ENCODE results near the gene KRTAP10-5.

The KRTAP10-5 gene

GRCh38 chr21:44548922-44549321 is 31.5 kb downstream of the KRTAP10-5 start:
- peaks cover 15% of the 10 kb centered on the region for H3K9me3 Mint-ChIP-seq

GRCh38 chr21:44548381-44548780 is 32.0 kb downstream of the KRTAP10-5 start:
- H3K4me3 Mint-ChIP-seq: no peak overlapping the region
- intact Hi-C loops (cut with micrococcal nuclease): no loop called here
- no peaks in the 10 kb centered on the region for H3K4me1 Mint-ChIP-seq (ENCODE audit: low read depth)
- no peaks in the 10 kb centered on the region for H3K36me3 Mint-ChIP-seq (ENCODE audit: low read depth)
- H3K9me3 Mint-ChIP-seq: peaks cover 15% of the 10 kb centered on the region
- H3K27me3 Mint-ChIP-seq: peaks cover 60% of the 10 kb centered on the region
- no peak overlapping the region for H3K27ac Mint-ChIP-seq

More at GRCh38 chr21:44548922-44549321, 31.5 kb downstream of the KRTAP10-5 start:
- H3K4me3 Mint-ChIP-seq: no peak overlapping the region
- intact Hi-C loops (cut with micrococcal nuclease): no loop called here
- H3K27me3 Mint-ChIP-seq: peaks cover 60% of the 10 kb centered on the region
- H3K4me1 Mint-ChIP-seq (ENCODE audit: low read depth): no peaks in the 10 kb centered on the region
- no peaks in the 10 kb centered on the region for H3K36me3 Mint-ChIP-seq (ENCODE audit: low read depth)
- no peak overlapping the region for H3K27ac Mint-ChIP-seq

GRCh38 chr21:44547656-44548331 is 32.6 kb downstream of the KRTAP10-5 start:
- Mint-ChIP-seq H3K4me3 (no peak overlapping the region), H3K36me3 (ENCODE audit: low read depth) (no peaks in the 10 kb centered on the region), H3K27ac (no peak overlapping the region), H3K4me1 (ENCODE audit: low read depth) (no peaks in the 10 kb centered on the region), H3K9me3 (peaks cover 15% of the 10 kb centered on the region), H3K27me3 (peaks cover 57% of the 10 kb centered on the region)
- intact Hi-C loops (cut with micrococcal nuclease): no loop called here

GRCh38 chr21:44544566-44544965 is 35.8 kb downstream of the KRTAP10-5 start:
- intact Hi-C loops (cut with micrococcal nuclease): no loop called here
- Mint-ChIP-seq H3K27me3 (peaks cover 31% of the 10 kb centered on the region), H3K27ac (no peak overlapping the region), H3K36me3 (ENCODE audit: low read depth) (no peaks in the 10 kb centered on the region), H3K9me3 (peaks cover 15% of the 10 kb centered on the region), H3K4me3 (no peak overlapping the region), H3K4me1 (ENCODE audit: low read depth) (no peaks in the 10 kb centered on the region)

- intact Hi-C loops (cut with micrococcal nuclease): no loop called here
These were observed 37.7 kb downstream of the KRTAP10-5 start for GRCh38 chr21:44542716-44543115.

GRCh38 chr21:44540741-44541288 is 39.6 kb downstream of the KRTAP10-5 start:
- Mint-ChIP-seq H3K4me3 (no peak overlapping the region), H3K27ac (no peak overlapping the region), H3K4me1 (ENCODE audit: low read depth) (no peaks in the 10 kb centered on the region), H3K36me3 (ENCODE audit: low read depth) (no peaks in the 10 kb centered on the region), H3K9me3 (no peaks in the 10 kb centered on the region), H3K27me3 (no peaks in the 10 kb centered on the region)
- intact Hi-C loops (cut with micrococcal nuclease): no loop called here

More at GRCh38 chr21:44542716-44543115, 37.7 kb downstream of the KRTAP10-5 start:
- Mint-ChIP-seq H3K36me3 (ENCODE audit: low read depth) (no peaks in the 10 kb centered on the region), H3K9me3 (peaks cover 15% of the 10 kb centered on the region), H3K4me3 (no peak overlapping the region), H3K27ac (no peak overlapping the region), H3K4me1 (ENCODE audit: low read depth) (no peaks in the 10 kb centered on the region), H3K27me3 (peaks cover 16% of the 10 kb centered on the region)

GRCh38 chr21:44539991-44540666 is 40.3 kb downstream of the KRTAP10-5 start, which contains the start of gene KRTAP10-1:
TSS of gene KRTAP10-1 (minus strand) at chr21:44540195. CDS start at chr21:44540150, 45 bp downstream.
- no peaks in the 10 kb centered on the region for H3K27me3 Mint-ChIP-seq
- H3K27ac Mint-ChIP-seq: no peak within 1 kb of the TSS
- no peaks in the 10 kb centered on the region for H3K9me3 Mint-ChIP-seq
- no peaks in the 10 kb centered on the region for H3K4me1 Mint-ChIP-seq (ENCODE audit: low read depth)
- H3K36me3 Mint-ChIP-seq (ENCODE audit: low read depth): no peaks in the 10 kb centered on the region
- H3K4me3 Mint-ChIP-seq: no peak within 1 kb of the TSS
- intact Hi-C loops (cut with micrococcal nuclease): no loop called here

- Mint-ChIP-seq H3K9me3 (no peaks in the 10 kb centered on the region), H3K27me3 (no peaks in the 10 kb centered on the region), H3K27ac (no peak overlapping the region), H3K36me3 (ENCODE audit: low read depth) (no peaks in the 10 kb centered on the region), H3K4me3 (no peak overlapping the region), H3K4me1 (ENCODE audit: low read depth) (no peaks in the 10 kb centered on the region)
- intact Hi-C loops (cut with micrococcal nuclease): no loop called here
These were observed 41.4 kb downstream of the KRTAP10-5 start for GRCh38 chr21:44539046-44539445.

GRCh38 chr21:44537930-44538911 is 42.2 kb downstream of the KRTAP10-5 start:
- Mint-ChIP-seq H3K9me3 (no peaks in the 10 kb centered on the region), H3K27ac (no peak overlapping the region), H3K4me3 (no peak overlapping the region)

GRCh38 chr21:44535963-44536362 is 44.4 kb downstream of the KRTAP10-5 start:
- intact Hi-C loops (cut with micrococcal nuclease): no loop called here
- no peaks in the 10 kb centered on the region for H3K27me3 Mint-ChIP-seq
- H3K4me3 Mint-ChIP-seq: no peak overlapping the region
- H3K27ac Mint-ChIP-seq: no peak overlapping the region
- no peaks in the 10 kb centered on the region for H3K36me3 Mint-ChIP-seq (ENCODE audit: low read depth)
- H3K9me3 Mint-ChIP-seq: no peaks in the 10 kb centered on the region
- no peaks in the 10 kb centered on the region for H3K4me1 Mint-ChIP-seq (ENCODE audit: low read depth)

More at GRCh38 chr21:44537930-44538911, 42.2 kb downstream of the KRTAP10-5 start:
- Mint-ChIP-seq H3K27me3 (no peaks in the 10 kb centered on the region), H3K4me1 (ENCODE audit: low read depth) (no peaks in the 10 kb centered on the region), H3K36me3 (ENCODE audit: low read depth) (no peaks in the 10 kb centered on the region)
- intact Hi-C loops (cut with micrococcal nuclease): no loop called here

- no peak overlapping the region for H3K4me3 Mint-ChIP-seq
- no peaks in the 10 kb centered on the region for H3K4me1 Mint-ChIP-seq (ENCODE audit: low read depth)
- H3K27ac Mint-ChIP-seq: no peak overlapping the region
- H3K9me3 Mint-ChIP-seq: no peaks in the 10 kb centered on the region
- H3K27me3 Mint-ChIP-seq: no peaks in the 10 kb centered on the region
- intact Hi-C loops (cut with micrococcal nuclease): no loop called here
- H3K36me3 Mint-ChIP-seq (ENCODE audit: low read depth): no peaks in the 10 kb centered on the region
These were observed 45.7 kb downstream of the KRTAP10-5 start for GRCh38 chr21:44534688-44535087.

- H3K27ac Mint-ChIP-seq: no peak overlapping the region
- no peaks in the 10 kb centered on the region for H3K36me3 Mint-ChIP-seq (ENCODE audit: low read depth)
- H3K4me1 Mint-ChIP-seq (ENCODE audit: low read depth): no peaks in the 10 kb centered on the region
- intact Hi-C loops (cut with micrococcal nuclease): no loop called here
- H3K4me3 Mint-ChIP-seq: no peak overlapping the region
- no peaks in the 10 kb centered on the region for H3K9me3 Mint-ChIP-seq
- no peaks in the 10 kb centered on the region for H3K27me3 Mint-ChIP-seq
These were observed 46.3 kb downstream of the KRTAP10-5 start for GRCh38 chr21:44533891-44534627.

Measured in dendritic cell treated with granulocyte-macrophage colony-stimulating factor and Interleukin-4, amounts not matched to agents 40 ng/mL and 50 ng/mL, for 4 days (primary cell).